Natural killer cell (primary cell): ENCODE data around the gene SEMA3C. TPM values are rescaled to one million over a fixed set of nuclear protein-coding genes. Genes with fewer than 3 reads are reported as not detected.

Source experiments
- ATAC-seq, 3 donors: fragments of 150-1000 bp in 2 of 3; fragments of 200-7000 bp in 1 of 3; cut with Tn5 transposase; 1 replicate in 1 of 3; 2 replicates in 2 of 3; pipeline ENCODE4 v1.10.0; 2021; ENCODE audit warnings: mild to moderate bottlenecking in 2 of 3, moderate library complexity in 2 of 3
- DNase-seq, 2 donors: peaks; one replicate each; pipeline versions ENCODE4 v3.0.0 to v3.0.0-alpha.2; 2013 to 2021; ENCODE audit warnings: mixed read lengths in 1 of 2
- H3K27ac ChIP-seq: one replicate; pipeline ENCODE4 v1.5.1; 2013; ENCODE audit warnings: mild to moderate bottlenecking, low read length
- H3K27me3 ChIP-seq: one replicate; pipeline ENCODE4 v1.6.1; 2013; ENCODE audit warnings: low read length; ENCODE audit not compliant: control insufficient read depth, insufficient read depth
- H3K36me3 ChIP-seq: one replicate; pipeline ENCODE4 v1.6.1; 2013; ENCODE audit warnings: low read length; ENCODE audit not compliant: control insufficient read depth, insufficient read depth
- H3K4me1 ChIP-seq: one replicate; pipeline ENCODE4 v1.6.1; 2013; ENCODE audit warnings: low read length; ENCODE audit not compliant: control insufficient read depth, insufficient read depth
- H3K4me3 ChIP-seq: one replicate; pipeline ENCODE4 v1.5.1; 2013; ENCODE audit warnings: low read length
- H3K9me3 ChIP-seq: one replicate; pipeline ENCODE4 v1.6.1; 2013; ENCODE audit warnings: low read length; ENCODE audit not compliant: control insufficient read depth, insufficient read depth
- H3K27ac Mint-ChIP-seq, 2 donors: one replicate each; pipeline ENCODE4 v1.8.0; 2022; ENCODE audit warnings: mild to moderate bottlenecking in 2 of 2, mixed read lengths in 2 of 2, moderate library complexity in 1 of 2
- H3K27me3 Mint-ChIP-seq, 2 donors: one replicate each; pipeline ENCODE4 v1.8.0; 2022; ENCODE audit warnings: low read depth in 2 of 2, mixed read lengths in 2 of 2
- H3K36me3 Mint-ChIP-seq: one replicate; pipeline ENCODE4 v1.8.0; 2022; ENCODE audit warnings: mixed read lengths
- H3K4me1 Mint-ChIP-seq, 2 donors: one replicate each; pipeline ENCODE4 v1.8.0; 2022; ENCODE audit warnings: mixed read lengths in 2 of 2
- H3K4me3 Mint-ChIP-seq: one replicate; pipeline ENCODE4 v1.8.0; 2022; ENCODE audit warnings: mild to moderate bottlenecking, moderate library complexity, mixed read lengths
- H3K9me3 Mint-ChIP-seq, 2 donors: one replicate each; pipeline ENCODE4 v1.8.0; 2022; ENCODE audit warnings: mixed read lengths in 2 of 2
- WGBS: methylation state at CpG from one replicate; pipeline ENCODE4 v1.1.7; 2013; ENCODE audit warnings: missing lambda C conversion rate; ENCODE audit not compliant: insufficient coverage; 5-methylcytosine and 5-hydroxymethylcytosine counted together
- intact Hi-C: fragments of 100-400 bp; cut with micrococcal nuclease; formaldehyde crosslinking; loops from one replicate; pipeline ENCODE4 v1.14.2; 2022
- total RNA-seq, 4 donors: library from RNA; stranded (reverse); fragments of 120-200 nt in 1 of 4; gene quantifications; one replicate each; pipeline versions ENCODE4 v1.2.3 to v1.2.4, GENCODE V29; 2013 to 2022
- TF ChIP-seq, protein P1 (sequence below): fragments of 200-600 bp; IDR thresholded peaks from one replicate; pipeline ENCODE4 v1.8.0; 2022; ENCODE audit warnings: antibody characterized with exemption

SEMA3C gene
- total RNA-seq, 3 donors from 2014 or later (not counting 1 experiment from before 2014, with no cell fraction given), result 0.41 to 12.2 (median 0.94) TPM

- H3K27ac Mint-ChIP-seq, result no peak overlapping the region
- Histone ChIP-seq H3K27ac (no peak overlapping the region), H3K4me3 (no peak overlapping the region), H3K4me1 (no peaks in the 10 kb centered on the region), H3K9me3 (no peaks in the 10 kb centered on the region), H3K27me3 (no peaks in the 10 kb centered on the region), H3K36me3 (no peaks in the 10 kb centered on the region)
- H3K4me1 Mint-ChIP-seq, result peaks cover 5 to 10% of the 10 kb centered on the region in 2 donors
- intact Hi-C loops, result no loop called here
- no peaks in the 10 kb centered on the region for H3K36me3 Mint-ChIP-seq
- H3K4me3 Mint-ChIP-seq, result no peak overlapping the region
- H3K9me3 Mint-ChIP-seq, result peaks cover 2 to 15% of the 10 kb centered on the region in 2 donors
- no peak for ATAC-seq
- WGBS, result 80% methylated on average over 1 of the region's 3 CpGs
- no peak for DNase-seq
- H3K27me3 Mint-ChIP-seq, result no peaks in the 10 kb centered on the region
- TF ChIP-seq, protein P1, sequence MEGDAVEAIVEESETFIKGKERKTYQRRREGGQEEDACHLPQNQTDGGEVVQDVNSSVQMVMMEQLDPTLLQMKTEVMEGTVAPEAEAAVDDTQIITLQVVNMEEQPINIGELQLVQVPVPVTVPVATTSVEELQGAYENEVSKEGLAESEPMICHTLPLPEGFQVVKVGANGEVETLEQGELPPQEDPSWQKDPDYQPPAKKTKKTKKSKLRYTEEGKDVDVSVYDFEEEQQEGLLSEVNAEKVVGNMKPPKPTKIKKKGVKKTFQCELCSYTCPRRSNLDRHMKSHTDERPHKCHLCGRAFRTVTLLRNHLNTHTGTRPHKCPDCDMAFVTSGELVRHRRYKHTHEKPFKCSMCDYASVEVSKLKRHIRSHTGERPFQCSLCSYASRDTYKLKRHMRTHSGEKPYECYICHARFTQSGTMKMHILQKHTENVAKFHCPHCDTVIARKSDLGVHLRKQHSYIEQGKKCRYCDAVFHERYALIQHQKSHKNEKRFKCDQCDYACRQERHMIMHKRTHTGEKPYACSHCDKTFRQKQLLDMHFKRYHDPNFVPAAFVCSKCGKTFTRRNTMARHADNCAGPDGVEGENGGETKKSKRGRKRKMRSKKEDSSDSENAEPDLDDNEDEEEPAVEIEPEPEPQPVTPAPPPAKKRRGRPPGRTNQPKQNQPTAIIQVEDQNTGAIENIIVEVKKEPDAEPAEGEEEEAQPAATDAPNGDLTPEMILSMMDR, result no peak
Observed at GRCh38 chr7:80847027-80847426, 71.8 kb downstream of the SEMA3C start.

- Mint-ChIP-seq H3K4me1 (peaks cover 5 to 10% of the 10 kb centered on the region in 2 donors), H3K27me3 (no peaks in the 10 kb centered on the region), H3K9me3 (peaks cover 2 to 15% of the 10 kb centered on the region in 2 donors), H3K4me3 (no peak overlapping the region), H3K27ac (no peak overlapping the region), H3K36me3 (no peaks in the 10 kb centered on the region)
- WGBS, result 87% methylated on average over 4 of the region's 5 CpGs
- DNase-seq (no peak), ATAC-seq (no peak)
- no peaks in the 10 kb centered on the region for H3K9me3 ChIP-seq
- no peaks in the 10 kb centered on the region for H3K27me3 ChIP-seq
- H3K4me1 ChIP-seq, result no peaks in the 10 kb centered on the region
- H3K27ac ChIP-seq, result no peak overlapping the region
- TF ChIP-seq, protein P1, result no peak
- intact Hi-C loops, result no loop called here
- no peaks in the 10 kb centered on the region for H3K36me3 ChIP-seq
- H3K4me3 ChIP-seq, result no peak overlapping the region
Observed at GRCh38 chr7:80844916-80845315, 73.9 kb downstream of the SEMA3C start.

GRCh38 chr7:80843018-80843677 is 75.7 kb downstream of the SEMA3C start:
- Mint-ChIP-seq H3K9me3 (peaks cover 3 to 15% of the 10 kb centered on the region in 2 donors), H3K4me1 (peaks cover 5 to 18% of the 10 kb centered on the region in 2 donors), H3K36me3 (no peaks in the 10 kb centered on the region), H3K27ac (no peak overlapping the region), H3K27me3 (no peaks in the 10 kb centered on the region), H3K4me3 (no peak overlapping the region)
- no peaks in the 10 kb centered on the region for H3K4me1 ChIP-seq
- DNase-seq, result no peak
- no peaks in the 10 kb centered on the region for H3K9me3 ChIP-seq
- WGBS, result 89% methylated on average over 1 of the region's 2 CpGs
- no peak for ATAC-seq
- TF ChIP-seq, protein P1, result no peak
- no peaks in the 10 kb centered on the region for H3K27me3 ChIP-seq
- H3K36me3 ChIP-seq, result no peaks in the 10 kb centered on the region
- no peak overlapping the region for H3K4me3 ChIP-seq
- intact Hi-C loops, result no loop called here
- no peak overlapping the region for H3K27ac ChIP-seq
